ENCODE results near the gene LRIG1. TPM values are rescaled to one million over a fixed set of nuclear protein-coding genes. Genes with fewer than 3 reads are reported as not detected.

Gene LRIG1
- total and polyA plus RNA-seq, 5 donors from 2014 or later, result 46.7 to 81.3 (median 67.3) TPM

GRCh38 chr3:66480666-66481065, 20.2 kb downstream of the LRIG1 start:
- peaks cover 25 to 69% (median 30%) of the 10 kb centered on the region in 4 donors for H3K4me1 Mint-ChIP-seq

GRCh38 chr3:66479532-66479947, 21.3 kb downstream of the LRIG1 start:
- Mint-ChIP-seq H3K27ac (peak overlapping the region in 2 of 3 donors; percentile 7 to 28), H3K4me1 (peaks cover 18 to 62% (median 24%) of the 10 kb centered on the region in 4 donors), H3K9me3 (peaks cover 0 to 3% (median 0%) of the 10 kb centered on the region in 7 donors), H3K36me3 (peaks cover 11% of the 10 kb centered on the region), H3K4me3 (peak overlapping the region in 2 of 4 donors; percentile 13 to 46), H3K27me3 (no peaks in the 10 kb centered on the region)
- H3K27me3 ChIP-seq (ENCODE audit: control insufficient read depth, insufficient read depth, low read length), result no peaks in the 10 kb centered on the region
- peak overlapping the region; percentile 17 for H3K4me3 ChIP-seq (ENCODE audit: low read depth, low read length)
- peaks cover 0 to 3% of the 10 kb centered on the region in 2 experiments for H3K9me3 ChIP-seq (ENCODE audit: control insufficient read depth in 2 of 2, low read length in 2 of 2)
- no peaks in the 10 kb centered on the region for H3K36me3 ChIP-seq (ENCODE audit: control insufficient read depth, insufficient read depth, low read length)
- ATAC-seq (ENCODE audit: low read depth in 2 of 2), result no peak
- no peak overlapping the region for H3K27ac ChIP-seq (ENCODE audit: insufficient read depth, low read length, poor library complexity, severe bottlenecking)
- H3K4me1 ChIP-seq (ENCODE audit: control insufficient read depth, insufficient read depth, low read length, poor library complexity, severe bottlenecking), result peaks cover 92% of the 10 kb centered on the region
- DNase-seq, result no peak

More at GRCh38 chr3:66480666-66481065, 20.2 kb downstream of the LRIG1 start:
- Histone ChIP-seq H3K27ac (ENCODE audit: insufficient read depth, low read length, poor library complexity, severe bottlenecking) (peak overlapping the region; percentile 52), H3K9me3 (ENCODE audit: control insufficient read depth in 2 of 2, low read length in 2 of 2) (peaks cover 0 to 3% of the 10 kb centered on the region in 2 experiments), H3K4me3 (ENCODE audit: low read depth, low read length) (peak overlapping the region; percentile 73), H3K4me1 (ENCODE audit: control insufficient read depth, insufficient read depth, low read length, poor library complexity, severe bottlenecking) (peaks cover 91% of the 10 kb centered on the region), H3K36me3 (ENCODE audit: control insufficient read depth, insufficient read depth, low read length) (no peaks in the 10 kb centered on the region), H3K27me3 (ENCODE audit: control insufficient read depth, insufficient read depth, low read length) (no peaks in the 10 kb centered on the region)
- Mint-ChIP-seq H3K9me3 (peaks cover 0 to 3% (median 0%) of the 10 kb centered on the region in 7 donors), H3K27ac (peak overlapping the region; percentile 54 to 84 (median 70)), H3K27me3 (no peaks in the 10 kb centered on the region), H3K36me3 (peaks cover 17% of the 10 kb centered on the region), H3K4me3 (peak overlapping the region; percentile 46 to 85 (median 77))
- DNase-seq, result peak; percentile 27 to 75 (median 53)
- peak; percentile 39 to 43 for ATAC-seq (ENCODE audit: low read depth in 2 of 2)

- Mint-ChIP-seq H3K4me3 (peak overlapping the region in 2 of 4 donors; percentile 12 to 46), H3K4me1 (peaks cover 13 to 60% (median 20%) of the 10 kb centered on the region in 4 donors)
- H3K4me1 ChIP-seq (ENCODE audit: control insufficient read depth, insufficient read depth, low read length, poor library complexity, severe bottlenecking), result peaks cover 92% of the 10 kb centered on the region
Measured at GRCh38 chr3:66478960-66479359, 21.9 kb downstream of the LRIG1 start.

GRCh38 chr3:66477856-66478255, 23.0 kb downstream of the LRIG1 start:
- no peaks in the 10 kb centered on the region for H3K27me3 ChIP-seq (ENCODE audit: control insufficient read depth, insufficient read depth, low read length)
- H3K27ac ChIP-seq (ENCODE audit: insufficient read depth, low read length, poor library complexity, severe bottlenecking), result no peak overlapping the region
- H3K9me3 ChIP-seq (ENCODE audit: control insufficient read depth in 2 of 2, low read length in 2 of 2), result peaks cover 0 to 3% of the 10 kb centered on the region in 2 experiments
- H3K36me3 ChIP-seq (ENCODE audit: control insufficient read depth, insufficient read depth, low read length), result no peaks in the 10 kb centered on the region
- H3K36me3 Mint-ChIP-seq, result peaks cover 11% of the 10 kb centered on the region
- peaks cover 2 to 58% (median 14%) of the 10 kb centered on the region in 4 donors for H3K4me1 Mint-ChIP-seq
- peak overlapping the region in 2 of 4 donors; percentile 23 to 38 for H3K4me3 Mint-ChIP-seq
- H3K27me3 Mint-ChIP-seq, result no peaks in the 10 kb centered on the region
- H3K27ac Mint-ChIP-seq, result peak overlapping the region in 1 of 3 donors; percentile 76
- peaks cover 92% of the 10 kb centered on the region for H3K4me1 ChIP-seq (ENCODE audit: control insufficient read depth, insufficient read depth, low read length, poor library complexity, severe bottlenecking)
- ATAC-seq (ENCODE audit: low read depth in 2 of 2) (no peak), DNase-seq (no peak)
- no peak overlapping the region for H3K4me3 ChIP-seq (ENCODE audit: low read depth, low read length)
- H3K9me3 Mint-ChIP-seq, result peaks cover 0 to 1% (median 0%) of the 10 kb centered on the region in 7 donors

More at GRCh38 chr3:66478960-66479359, 21.9 kb downstream of the LRIG1 start:
- H3K27ac Mint-ChIP-seq, result peak overlapping the region; percentile 7 to 28 (median 12)
- peaks cover 0 to 1% (median 0%) of the 10 kb centered on the region in 7 donors for H3K9me3 Mint-ChIP-seq
- no peaks in the 10 kb centered on the region for H3K27me3 ChIP-seq (ENCODE audit: control insufficient read depth, insufficient read depth, low read length)
- DNase-seq (no peak), ATAC-seq (ENCODE audit: low read depth in 2 of 2) (no peak)
- H3K27me3 Mint-ChIP-seq, result no peaks in the 10 kb centered on the region
- H3K36me3 ChIP-seq (ENCODE audit: control insufficient read depth, insufficient read depth, low read length), result no peaks in the 10 kb centered on the region
- peak overlapping the region; percentile 17 for H3K4me3 ChIP-seq (ENCODE audit: low read depth, low read length)
- H3K27ac ChIP-seq (ENCODE audit: insufficient read depth, low read length, poor library complexity, severe bottlenecking), result no peak overlapping the region
- H3K36me3 Mint-ChIP-seq, result peaks cover 11% of the 10 kb centered on the region
- H3K9me3 ChIP-seq (ENCODE audit: control insufficient read depth in 2 of 2, low read length in 2 of 2), result peaks cover 0 to 3% of the 10 kb centered on the region in 2 experiments

- peaks cover 0 to 58% (median 15%) of the 10 kb centered on the region in 4 donors for H3K4me1 Mint-ChIP-seq
Measured at GRCh38 chr3:66476852-66477381, 23.9 kb downstream of the LRIG1 start.

GRCh38 chr3:66475386-66476020, 25.3 kb downstream of the LRIG1 start:
- ATAC-seq (ENCODE audit: low read depth in 2 of 2) (no peak), DNase-seq (no peak)
- peaks cover 0 to 1% (median 0%) of the 10 kb centered on the region in 7 donors for H3K9me3 Mint-ChIP-seq
- H3K9me3 ChIP-seq (ENCODE audit: control insufficient read depth in 2 of 2, low read length in 2 of 2), result peaks cover 0 to 3% of the 10 kb centered on the region in 2 experiments
- H3K27me3 ChIP-seq (ENCODE audit: control insufficient read depth, insufficient read depth, low read length), result no peaks in the 10 kb centered on the region
- peak overlapping the region; percentile 20 for H3K4me3 ChIP-seq (ENCODE audit: low read depth, low read length)
- no peak overlapping the region for H3K27ac Mint-ChIP-seq
- H3K27ac ChIP-seq (ENCODE audit: insufficient read depth, low read length, poor library complexity, severe bottlenecking), result no peak overlapping the region
- no peak overlapping the region for H3K4me3 Mint-ChIP-seq
- H3K36me3 Mint-ChIP-seq, result peaks cover 11% of the 10 kb centered on the region
- peaks cover 91% of the 10 kb centered on the region for H3K4me1 ChIP-seq (ENCODE audit: control insufficient read depth, insufficient read depth, low read length, poor library complexity, severe bottlenecking)
- peaks cover 0 to 47% (median 16%) of the 10 kb centered on the region in 4 donors for H3K4me1 Mint-ChIP-seq
- H3K27me3 Mint-ChIP-seq, result no peaks in the 10 kb centered on the region
- no peaks in the 10 kb centered on the region for H3K36me3 ChIP-seq (ENCODE audit: control insufficient read depth, insufficient read depth, low read length)

More at GRCh38 chr3:66476852-66477381, 23.9 kb downstream of the LRIG1 start:
- no peaks in the 10 kb centered on the region for H3K36me3 ChIP-seq (ENCODE audit: control insufficient read depth, insufficient read depth, low read length)
- Mint-ChIP-seq H3K27ac (peak overlapping the region in 1 of 3 donors; percentile 76), H3K9me3 (peaks cover 0 to 1% (median 0%) of the 10 kb centered on the region in 7 donors), H3K4me3 (no peak overlapping the region), H3K36me3 (peaks cover 11% of the 10 kb centered on the region), H3K27me3 (no peaks in the 10 kb centered on the region)
- ATAC-seq (ENCODE audit: low read depth in 2 of 2) (no peak), DNase-seq (no peak)
- H3K4me1 ChIP-seq (ENCODE audit: control insufficient read depth, insufficient read depth, low read length, poor library complexity, severe bottlenecking), result peaks cover 92% of the 10 kb centered on the region
- no peak overlapping the region for H3K27ac ChIP-seq (ENCODE audit: insufficient read depth, low read length, poor library complexity, severe bottlenecking)
- H3K4me3 ChIP-seq (ENCODE audit: low read depth, low read length), result no peak overlapping the region
- no peaks in the 10 kb centered on the region for H3K27me3 ChIP-seq (ENCODE audit: control insufficient read depth, insufficient read depth, low read length)
- peaks cover 0 to 3% of the 10 kb centered on the region in 2 experiments for H3K9me3 ChIP-seq (ENCODE audit: control insufficient read depth in 2 of 2, low read length in 2 of 2)

GRCh38 chr3:66473692-66474091, 27.1 kb downstream of the LRIG1 start:
- H3K27me3 Mint-ChIP-seq, result no peaks in the 10 kb centered on the region
- peaks cover 0 to 47% (median 21%) of the 10 kb centered on the region in 4 donors for H3K4me1 Mint-ChIP-seq
- H3K27ac ChIP-seq (ENCODE audit: insufficient read depth, low read length, poor library complexity, severe bottlenecking), result peak overlapping the region; percentile 72
- H3K36me3 Mint-ChIP-seq, result peaks cover 7% of the 10 kb centered on the region
- peak overlapping the region; percentile 90 to 91 (median 90) for H3K27ac Mint-ChIP-seq
- no peak for ATAC-seq (ENCODE audit: low read depth in 2 of 2)
- no peaks in the 10 kb centered on the region for H3K9me3 Mint-ChIP-seq
- peak in 1 of 3 donors; percentile 51 for DNase-seq
- peaks cover 91% of the 10 kb centered on the region for H3K4me1 ChIP-seq (ENCODE audit: control insufficient read depth, insufficient read depth, low read length, poor library complexity, severe bottlenecking)
- peak overlapping the region; percentile 90 for H3K4me3 ChIP-seq (ENCODE audit: low read depth, low read length)
- H3K4me3 Mint-ChIP-seq, result peak overlapping the region in 3 of 4 donors; percentile 79 to 81 (median 79)
- H3K36me3 ChIP-seq (ENCODE audit: control insufficient read depth, insufficient read depth, low read length), result no peaks in the 10 kb centered on the region
- no peaks in the 10 kb centered on the region for H3K9me3 ChIP-seq (ENCODE audit: control insufficient read depth in 2 of 2, low read length in 2 of 2)
- H3K27me3 ChIP-seq (ENCODE audit: control insufficient read depth, insufficient read depth, low read length), result no peaks in the 10 kb centered on the region

Data from CD4-positive, CD25-positive, alpha-beta regulatory T cell (primary cell).